ENCODE data around the gene GJA5. TPM values are rescaled to one million over a fixed set of nuclear protein-coding genes. Genes with fewer than 3 reads are reported as not detected.

The GJA5 gene
- total and polyA plus RNA-seq, 11 donors: 5.8 to 31.0 (median 11.7) TPM

DNA sequence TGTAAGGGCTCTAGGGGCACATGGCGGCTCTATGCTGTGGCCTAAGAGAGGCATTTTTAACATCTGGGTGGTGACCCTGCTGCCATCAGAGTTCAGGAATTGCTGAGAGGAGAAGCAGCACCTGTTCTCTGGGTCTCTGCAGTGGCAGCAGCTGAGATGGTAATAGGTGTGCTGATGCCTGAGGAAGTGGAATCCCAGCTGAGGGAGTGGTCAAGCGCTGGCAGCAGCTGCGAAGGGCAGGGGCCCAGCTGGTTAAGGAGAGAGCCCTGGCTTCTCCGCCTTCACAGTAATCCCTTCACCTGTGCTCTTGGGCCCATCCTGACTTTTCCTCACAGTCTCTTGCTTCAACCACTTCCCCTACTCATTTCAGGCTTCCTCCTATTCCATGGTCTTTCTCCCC is 39.8 kb downstream of the GJA5 start:
- Histone ChIP-seq H3K9me3 (no peaks in the 10 kb centered on the region), H3K36me3 (no peaks in the 10 kb centered on the region), H3K27ac (no peak overlapping the region), H3K4me1 (peaks cover 0 to 19% (median 0%) of the 10 kb centered on the region in 12 donors), H3K4me3 (no peak overlapping the region), H3K27me3 (no peaks in the 10 kb centered on the region)
- ATAC-seq: no peak
- no peak for DNase-seq
- TF ChIP-seq, protein P1, sequence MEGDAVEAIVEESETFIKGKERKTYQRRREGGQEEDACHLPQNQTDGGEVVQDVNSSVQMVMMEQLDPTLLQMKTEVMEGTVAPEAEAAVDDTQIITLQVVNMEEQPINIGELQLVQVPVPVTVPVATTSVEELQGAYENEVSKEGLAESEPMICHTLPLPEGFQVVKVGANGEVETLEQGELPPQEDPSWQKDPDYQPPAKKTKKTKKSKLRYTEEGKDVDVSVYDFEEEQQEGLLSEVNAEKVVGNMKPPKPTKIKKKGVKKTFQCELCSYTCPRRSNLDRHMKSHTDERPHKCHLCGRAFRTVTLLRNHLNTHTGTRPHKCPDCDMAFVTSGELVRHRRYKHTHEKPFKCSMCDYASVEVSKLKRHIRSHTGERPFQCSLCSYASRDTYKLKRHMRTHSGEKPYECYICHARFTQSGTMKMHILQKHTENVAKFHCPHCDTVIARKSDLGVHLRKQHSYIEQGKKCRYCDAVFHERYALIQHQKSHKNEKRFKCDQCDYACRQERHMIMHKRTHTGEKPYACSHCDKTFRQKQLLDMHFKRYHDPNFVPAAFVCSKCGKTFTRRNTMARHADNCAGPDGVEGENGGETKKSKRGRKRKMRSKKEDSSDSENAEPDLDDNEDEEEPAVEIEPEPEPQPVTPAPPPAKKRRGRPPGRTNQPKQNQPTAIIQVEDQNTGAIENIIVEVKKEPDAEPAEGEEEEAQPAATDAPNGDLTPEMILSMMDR (IDR thresholded peaks at IDR 0.05): no peak
- no peak for TF ChIP-seq POLR2A (IDR thresholded peaks at IDR 0.05)
- WGBS, 4 donors: 90 to 96% (median 94%) methylated on average over 4 of the region's 4 CpGs
- intact Hi-C loops (cut with DNase I): loop anchor here in 3 of 10 donors (5.0 to 10.0 kb wide), 3 partner anchors 54 to 226 kb away; no protein-coding TSS in a partner anchor

DNA sequence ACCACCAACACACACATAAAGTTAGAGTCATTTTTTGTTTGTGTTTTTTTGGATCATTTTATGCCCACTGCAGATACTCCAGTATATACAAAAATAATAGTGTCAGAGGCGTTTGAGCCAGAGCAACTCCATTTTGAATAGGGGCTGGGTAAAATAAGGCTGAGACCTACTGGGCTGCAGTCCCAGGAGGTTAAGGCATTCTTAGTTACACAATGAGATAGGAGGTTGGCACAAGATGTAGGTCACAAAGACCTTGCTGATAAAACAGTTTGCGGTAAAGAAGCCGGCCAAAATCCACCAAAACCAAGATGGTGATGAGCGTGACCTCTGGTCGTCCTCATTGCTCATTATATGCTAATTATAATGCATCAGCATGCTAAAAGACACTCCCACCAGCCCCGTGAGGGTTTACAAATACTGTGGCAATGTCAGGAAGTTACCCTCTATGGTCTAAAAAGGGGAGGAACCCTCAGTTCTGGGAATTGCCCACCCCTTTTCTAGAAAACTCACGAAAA is 40.6 kb downstream of the GJA5 start:
- intact Hi-C loops (cut with DNase I): loop anchor here in 3 of 10 donors (5.0 to 10.0 kb wide), 3 partner anchors 55 to 225 kb away; no protein-coding TSS in a partner anchor

DNA sequence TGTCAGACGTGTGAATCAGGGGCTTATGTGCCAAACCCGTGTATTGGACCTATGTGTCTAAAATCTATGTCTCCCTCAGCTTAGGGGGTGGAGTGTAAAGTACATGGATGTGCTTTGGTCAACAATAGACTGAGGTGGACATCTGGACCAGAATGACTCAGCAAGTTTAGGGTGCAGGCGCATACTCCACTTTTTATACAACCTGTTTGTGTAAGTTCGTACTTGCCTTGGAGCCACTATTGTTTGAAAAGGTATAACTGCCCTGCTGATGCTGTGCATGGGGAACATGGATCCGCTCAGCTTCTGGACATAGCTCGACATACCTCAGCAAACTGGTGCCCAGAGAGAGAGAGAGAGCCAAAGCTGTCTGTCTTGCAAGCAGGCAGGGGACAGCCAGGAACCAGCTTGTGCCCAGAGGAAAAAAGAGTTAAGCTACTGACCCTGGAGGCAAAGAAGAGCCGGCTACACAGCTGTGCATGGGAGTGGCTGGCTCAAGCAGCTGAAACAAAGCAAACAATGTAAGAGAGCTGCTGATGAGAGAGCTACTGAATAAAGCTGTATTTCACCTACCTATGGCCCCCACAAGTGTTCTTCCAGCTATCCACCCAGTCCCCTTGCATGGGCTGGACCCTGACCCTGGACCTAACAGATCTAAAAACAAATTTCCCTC is 41.2 kb downstream of the GJA5 start:
- DNase-seq (no peak), ATAC-seq (no peak)
- no peak overlapping the region for H3K4me3 ChIP-seq
- H3K9me3 ChIP-seq: no peaks in the 10 kb centered on the region
- H3K27ac ChIP-seq: no peak overlapping the region
- TF ChIP-seq POLR2A (IDR thresholded peaks at IDR 0.05): no peak
- TF ChIP-seq, protein P1 (IDR thresholded peaks at IDR 0.05): no peak
- peaks cover 0 to 3% (median 0%) of the 10 kb centered on the region in 9 donors for H3K27me3 ChIP-seq
- H3K36me3 ChIP-seq: no peaks in the 10 kb centered on the region
- intact Hi-C loops (cut with DNase I): no loop called here
- H3K4me1 ChIP-seq: peaks cover 0 to 19% (median 0%) of the 10 kb centered on the region in 12 donors
- WGBS, 4 donors: 87 to 93% (median 92%) methylated on average over 7 of the region's 7 CpGs

More for the DNA sequence above, 40.6 kb downstream of the GJA5 start:
- 50 to 65% (median 52%) methylated on average over 7 of the region's 7 CpGs for WGBS, 4 donors
- no peaks in the 10 kb centered on the region for H3K9me3 ChIP-seq
- no peak overlapping the region for H3K27ac ChIP-seq
- H3K27me3 ChIP-seq: peaks cover 0 to 2% (median 0%) of the 10 kb centered on the region in 9 donors
- ATAC-seq: peak in 1 of 4 donors; percentile 41
- H3K4me3 ChIP-seq: no peak overlapping the region
- TF ChIP-seq, protein P1 (IDR thresholded peaks at IDR 0.05): no peak
- no peak for TF ChIP-seq POLR2A (IDR thresholded peaks at IDR 0.05)
- H3K4me1 ChIP-seq: peaks cover 0 to 19% (median 0%) of the 10 kb centered on the region in 12 donors
- H3K36me3 ChIP-seq: no peaks in the 10 kb centered on the region
- DNase-seq: peak in 1 of 5 donors; percentile 39

DNA sequence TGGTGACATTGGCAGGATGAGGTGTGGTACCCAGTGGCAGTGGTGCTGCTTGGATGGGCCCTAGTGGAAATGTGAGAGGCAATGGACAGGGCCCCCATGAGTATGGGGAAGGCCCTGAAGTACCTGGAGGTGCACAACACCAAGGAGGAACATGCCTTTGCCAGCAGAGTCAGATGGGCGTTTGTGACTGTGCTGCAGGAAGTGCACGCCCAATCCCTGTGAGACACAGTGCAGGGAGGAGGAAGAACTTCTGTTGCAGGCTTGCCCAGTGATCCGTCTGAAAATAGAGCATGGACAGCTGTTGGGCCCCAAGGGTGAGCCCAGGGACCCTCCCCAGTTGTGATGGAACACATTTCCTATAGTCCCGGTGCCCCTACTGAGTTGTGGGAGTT is 42.7 kb downstream of the GJA5 start:
- WGBS, 4 donors: 42 to 56% (median 50%) methylated on average over 4 of the region's 4 CpGs
- Histone ChIP-seq H3K4me1 (peaks cover 0 to 19% (median 0%) of the 10 kb centered on the region in 12 donors), H3K9me3 (no peaks in the 10 kb centered on the region), H3K27me3 (peaks cover 0 to 3% (median 0%) of the 10 kb centered on the region in 9 donors), H3K36me3 (no peaks in the 10 kb centered on the region), H3K4me3 (no peak overlapping the region), H3K27ac (no peak overlapping the region)
- intact Hi-C loops (cut with DNase I): no loop called here
- ATAC-seq: peak in 3 of 4 donors; percentile 32 to 57 (median 52)
- TF ChIP-seq, protein P1 (IDR thresholded peaks at IDR 0.05): no peak
- TF ChIP-seq POLR2A (IDR thresholded peaks at IDR 0.05): no peak
- DNase-seq: peak in 1 of 5 donors; percentile 33
